ENCODE measurements around the gene CPM. TPM values are rescaled to one million over a fixed set of nuclear protein-coding genes. Genes with fewer than 3 reads are reported as not detected.

The CPM gene
- total RNA-seq, 2 donors from 2014 or later = 8.4 to 17.7 TPM

- Mint-ChIP-seq H3K36me3 (ENCODE audit: insufficient read depth in 2 of 2) (no peaks in the 10 kb centered on the region), H3K4me1 (ENCODE audit: low read depth) (peaks cover 14% of the 10 kb centered on the region), H3K4me3 (no peak overlapping the region), H3K9me3 (no peaks in the 10 kb centered on the region), H3K27ac (no peak overlapping the region), H3K27me3 (ENCODE audit: low read depth) (peaks cover 4% of the 10 kb centered on the region)
- DNase-seq = no peak
- ATAC-seq (replicated peaks in 1 of 2) = no peak
Measured at GRCh38 chr12:68911197-68911718, 21.7 kb downstream of the CPM start.

GRCh38 chr12:68910128-68910527 is 22.8 kb downstream of the CPM start:
- no peaks in the 10 kb centered on the region for H3K36me3 Mint-ChIP-seq (ENCODE audit: insufficient read depth in 2 of 2)
- ATAC-seq (replicated peaks in 1 of 2) (peak; percentile 74 to 82), DNase-seq (no peak)
- H3K9me3 Mint-ChIP-seq = no peaks in the 10 kb centered on the region
- H3K27me3 Mint-ChIP-seq (ENCODE audit: low read depth) = peaks cover 4% of the 10 kb centered on the region
- H3K27ac Mint-ChIP-seq = no peak overlapping the region
- H3K4me1 Mint-ChIP-seq (ENCODE audit: low read depth) = peaks cover 11% of the 10 kb centered on the region
- H3K4me3 Mint-ChIP-seq = no peak overlapping the region

- Mint-ChIP-seq H3K27me3 (ENCODE audit: low read depth) (peaks cover 11% of the 10 kb centered on the region), H3K36me3 (ENCODE audit: insufficient read depth in 2 of 2) (no peaks in the 10 kb centered on the region), H3K27ac (no peak overlapping the region), H3K4me1 (ENCODE audit: low read depth) (peaks cover 12% of the 10 kb centered on the region), H3K9me3 (no peaks in the 10 kb centered on the region), H3K4me3 (no peak overlapping the region)
- DNase-seq (no peak), ATAC-seq (replicated peaks in 1 of 2) (no peak)
Measured at GRCh38 chr12:68908076-68908475, 24.9 kb downstream of the CPM start.

GRCh38 chr12:68905733-68906132 is 27.2 kb downstream of the CPM start:
- Mint-ChIP-seq H3K36me3 (ENCODE audit: insufficient read depth in 2 of 2) (no peaks in the 10 kb centered on the region), H3K4me3 (no peak overlapping the region), H3K27ac (no peak overlapping the region), H3K9me3 (no peaks in the 10 kb centered on the region), H3K4me1 (ENCODE audit: low read depth) (peaks cover 12% of the 10 kb centered on the region), H3K27me3 (ENCODE audit: low read depth) (peaks cover 24% of the 10 kb centered on the region)
- no peak for DNase-seq
- ATAC-seq (replicated peaks in 1 of 2) = no peak

GRCh38 chr12:68904351-68904962 is 28.5 kb downstream of the CPM start:
- peak; percentile 80 to 86 for ATAC-seq (replicated peaks in 1 of 2)
- H3K36me3 Mint-ChIP-seq (ENCODE audit: insufficient read depth in 2 of 2) = no peaks in the 10 kb centered on the region
- peaks cover 27% of the 10 kb centered on the region for H3K27me3 Mint-ChIP-seq (ENCODE audit: low read depth)
- no peak overlapping the region for H3K4me3 Mint-ChIP-seq
- peak in 1 of 2 donors; percentile 18 for DNase-seq
- H3K4me1 Mint-ChIP-seq (ENCODE audit: low read depth) = peaks cover 12% of the 10 kb centered on the region
- H3K27ac Mint-ChIP-seq = no peak overlapping the region
- no peaks in the 10 kb centered on the region for H3K9me3 Mint-ChIP-seq

GRCh38 chr12:68903511-68903910 is 29.5 kb downstream of the CPM start:
- Mint-ChIP-seq H3K27me3 (ENCODE audit: low read depth) (peaks cover 27% of the 10 kb centered on the region), H3K27ac (no peak overlapping the region), H3K9me3 (no peaks in the 10 kb centered on the region), H3K36me3 (ENCODE audit: insufficient read depth in 2 of 2) (no peaks in the 10 kb centered on the region), H3K4me1 (ENCODE audit: low read depth) (peaks cover 12% of the 10 kb centered on the region), H3K4me3 (no peak overlapping the region)
- no peak for DNase-seq
- no peak for ATAC-seq (replicated peaks in 1 of 2)

- DNase-seq (no peak), ATAC-seq (replicated peaks in 1 of 2) (no peak)
- Mint-ChIP-seq H3K4me3 (no peak overlapping the region), H3K9me3 (no peaks in the 10 kb centered on the region), H3K36me3 (ENCODE audit: insufficient read depth in 2 of 2) (no peaks in the 10 kb centered on the region), H3K27ac (no peak overlapping the region), H3K27me3 (ENCODE audit: low read depth) (peaks cover 23% of the 10 kb centered on the region), H3K4me1 (ENCODE audit: low read depth) (peaks cover 12% of the 10 kb centered on the region)
Measured at GRCh38 chr12:68901551-68901950, 31.4 kb downstream of the CPM start.

GRCh38 chr12:68901145-68901544 is 31.8 kb downstream of the CPM start:
- Mint-ChIP-seq H3K9me3 (no peaks in the 10 kb centered on the region), H3K4me3 (no peak overlapping the region), H3K27ac (no peak overlapping the region), H3K4me1 (ENCODE audit: low read depth) (peaks cover 12% of the 10 kb centered on the region), H3K27me3 (ENCODE audit: low read depth) (peaks cover 25% of the 10 kb centered on the region), H3K36me3 (ENCODE audit: insufficient read depth in 2 of 2) (no peaks in the 10 kb centered on the region)
- ATAC-seq (replicated peaks in 1 of 2) (no peak), DNase-seq (no peak)

- Mint-ChIP-seq H3K27me3 (ENCODE audit: low read depth) (peaks cover 29% of the 10 kb centered on the region), H3K27ac (no peak overlapping the region), H3K4me3 (no peak overlapping the region), H3K9me3 (no peaks in the 10 kb centered on the region), H3K4me1 (ENCODE audit: low read depth) (peaks cover 19% of the 10 kb centered on the region), H3K36me3 (ENCODE audit: insufficient read depth in 2 of 2) (no peaks in the 10 kb centered on the region)
- ATAC-seq (replicated peaks in 1 of 2) = no peak
- no peak for DNase-seq
Measured at GRCh38 chr12:68900241-68900640, 32.7 kb downstream of the CPM start.

- Mint-ChIP-seq H3K27ac (no peak overlapping the region), H3K9me3 (no peaks in the 10 kb centered on the region)
Measured at GRCh38 chr12:68899251-68899771, 33.7 kb downstream of the CPM start.

GRCh38 chr12:68896881-68897540 is 36.0 kb downstream of the CPM start:
- Mint-ChIP-seq H3K9me3 (no peaks in the 10 kb centered on the region), H3K27me3 (ENCODE audit: low read depth) (peaks cover 21% of the 10 kb centered on the region), H3K4me3 (no peak overlapping the region), H3K36me3 (ENCODE audit: insufficient read depth in 2 of 2) (no peaks in the 10 kb centered on the region), H3K27ac (no peak overlapping the region), H3K4me1 (ENCODE audit: low read depth) (peaks cover 15% of the 10 kb centered on the region)
- no peak for ATAC-seq (replicated peaks in 1 of 2)
- no peak for DNase-seq

More at GRCh38 chr12:68899251-68899771, 33.7 kb downstream of the CPM start:
- Mint-ChIP-seq H3K27me3 (ENCODE audit: low read depth) (peaks cover 23% of the 10 kb centered on the region), H3K4me1 (ENCODE audit: low read depth) (peaks cover 11% of the 10 kb centered on the region), H3K4me3 (no peak overlapping the region), H3K36me3 (ENCODE audit: insufficient read depth in 2 of 2) (no peaks in the 10 kb centered on the region)
- no peak for DNase-seq
- ATAC-seq (replicated peaks in 1 of 2) = no peak

- no peak overlapping the region for H3K27ac Mint-ChIP-seq
- no peak for DNase-seq
- H3K4me3 Mint-ChIP-seq = no peak overlapping the region
- peaks cover 13% of the 10 kb centered on the region for H3K27me3 Mint-ChIP-seq (ENCODE audit: low read depth)
- no peaks in the 10 kb centered on the region for H3K36me3 Mint-ChIP-seq (ENCODE audit: insufficient read depth in 2 of 2)
- no peaks in the 10 kb centered on the region for H3K9me3 Mint-ChIP-seq
- ATAC-seq (replicated peaks in 1 of 2) = no peak
- peaks cover 40% of the 10 kb centered on the region for H3K4me1 Mint-ChIP-seq (ENCODE audit: low read depth)
Measured at GRCh38 chr12:68894276-68894855, 38.6 kb downstream of the CPM start.

- ATAC-seq (replicated peaks in 1 of 2) = no peak
- Mint-ChIP-seq H3K4me3 (no peak overlapping the region), H3K36me3 (ENCODE audit: insufficient read depth in 2 of 2) (no peaks in the 10 kb centered on the region), H3K4me1 (ENCODE audit: low read depth) (peaks cover 43% of the 10 kb centered on the region), H3K27ac (no peak overlapping the region), H3K9me3 (no peaks in the 10 kb centered on the region), H3K27me3 (ENCODE audit: low read depth) (peaks cover 13% of the 10 kb centered on the region)
- DNase-seq = no peak
Measured at GRCh38 chr12:68893741-68894140, 39.2 kb downstream of the CPM start.
